ENCODE results near the gene ARHGAP9. TPM values are rescaled to one million over a fixed set of nuclear protein-coding genes. Genes with fewer than 3 reads are reported as not detected.
A peak's percentile ranks its signal among the peaks of the same experiment; 100 is the strongest.

The ARHGAP9 gene
- total and polyA plus RNA-seq, 2 experiments from 2014 or later, result 2.3 TPM; not detected in 1

DNA sequence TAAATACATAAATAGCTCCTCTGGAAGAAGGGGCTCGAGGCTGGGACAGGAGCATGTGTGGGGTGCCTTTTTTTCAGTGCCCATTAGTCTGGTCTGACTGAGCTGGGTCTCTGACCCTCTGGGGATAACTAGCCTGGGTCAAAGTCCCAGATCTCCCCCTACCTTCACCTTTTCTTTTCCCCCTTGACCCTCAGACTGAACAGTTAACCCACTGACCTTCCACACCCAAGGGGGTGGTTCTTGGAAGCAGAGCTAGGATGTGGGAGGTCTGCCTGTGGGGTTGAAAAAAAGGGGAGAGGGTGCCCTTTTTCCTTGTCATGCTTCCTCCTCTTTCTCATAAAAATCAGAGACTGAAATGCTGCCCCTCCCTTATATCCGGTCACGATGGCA, 21.0 kb downstream of the ARHGAP9 start:
- Histone ChIP-seq H3K4me1 (ENCODE audit: low read depth) (peaks cover 13% of the 10 kb centered on the region), H3K9me3 (ENCODE audit: low read depth) (no peaks in the 10 kb centered on the region), H3K27ac (no peak overlapping the region), H3K36me3 (no peaks in the 10 kb centered on the region), H3K27me3 (peaks cover 7% of the 10 kb centered on the region), H3K4me3 (peak overlapping the region; percentile 43)
- no peak for DNase-seq (ENCODE audit: low read depth in 1 of 2, low spot score in 1 of 2)
- TF ChIP-seq, protein P1, sequence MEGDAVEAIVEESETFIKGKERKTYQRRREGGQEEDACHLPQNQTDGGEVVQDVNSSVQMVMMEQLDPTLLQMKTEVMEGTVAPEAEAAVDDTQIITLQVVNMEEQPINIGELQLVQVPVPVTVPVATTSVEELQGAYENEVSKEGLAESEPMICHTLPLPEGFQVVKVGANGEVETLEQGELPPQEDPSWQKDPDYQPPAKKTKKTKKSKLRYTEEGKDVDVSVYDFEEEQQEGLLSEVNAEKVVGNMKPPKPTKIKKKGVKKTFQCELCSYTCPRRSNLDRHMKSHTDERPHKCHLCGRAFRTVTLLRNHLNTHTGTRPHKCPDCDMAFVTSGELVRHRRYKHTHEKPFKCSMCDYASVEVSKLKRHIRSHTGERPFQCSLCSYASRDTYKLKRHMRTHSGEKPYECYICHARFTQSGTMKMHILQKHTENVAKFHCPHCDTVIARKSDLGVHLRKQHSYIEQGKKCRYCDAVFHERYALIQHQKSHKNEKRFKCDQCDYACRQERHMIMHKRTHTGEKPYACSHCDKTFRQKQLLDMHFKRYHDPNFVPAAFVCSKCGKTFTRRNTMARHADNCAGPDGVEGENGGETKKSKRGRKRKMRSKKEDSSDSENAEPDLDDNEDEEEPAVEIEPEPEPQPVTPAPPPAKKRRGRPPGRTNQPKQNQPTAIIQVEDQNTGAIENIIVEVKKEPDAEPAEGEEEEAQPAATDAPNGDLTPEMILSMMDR (IDR thresholded peaks at IDR 0.05; ENCODE audit: low read depth, low read length), result no peak

DNA sequence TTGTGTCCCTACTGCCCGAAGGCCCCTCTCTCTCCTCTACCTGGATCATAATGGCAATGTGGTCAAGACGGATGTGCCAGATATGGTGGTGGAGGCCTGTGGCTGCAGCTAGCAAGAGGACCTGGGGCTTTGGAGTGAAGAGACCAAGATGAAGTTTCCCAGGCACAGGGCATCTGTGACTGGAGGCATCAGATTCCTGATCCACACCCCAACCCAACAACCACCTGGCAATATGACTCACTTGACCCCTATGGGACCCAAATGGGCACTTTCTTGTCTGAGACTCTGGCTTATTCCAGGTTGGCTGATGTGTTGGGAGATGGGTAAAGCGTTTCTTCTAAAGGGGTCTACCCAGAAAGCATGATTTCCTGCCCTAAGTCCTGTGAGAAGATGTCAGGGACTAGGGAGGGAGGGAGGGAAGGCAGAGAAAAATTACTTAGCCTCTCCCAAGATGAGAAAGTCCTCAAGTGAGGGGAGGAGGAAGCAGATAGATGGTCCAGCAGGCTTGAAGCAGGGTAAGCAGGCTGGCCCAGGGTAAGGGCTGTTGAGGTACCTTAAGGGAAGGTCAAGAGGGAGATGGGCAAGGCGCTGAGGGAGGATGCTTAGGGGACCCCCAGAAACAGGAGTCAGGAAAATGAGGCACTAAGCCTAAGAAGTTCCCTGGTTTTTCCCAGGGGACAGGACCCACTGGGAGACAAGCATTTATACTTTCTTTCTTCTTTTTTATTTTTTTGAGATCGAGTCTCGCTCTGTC, 22.8 kb downstream of the ARHGAP9 start:
- Histone ChIP-seq H3K27ac (no peak overlapping the region), H3K4me3 (no peak overlapping the region), H3K9me3 (ENCODE audit: low read depth) (no peaks in the 10 kb centered on the region), H3K36me3 (no peaks in the 10 kb centered on the region), H3K27me3 (peaks cover 7% of the 10 kb centered on the region), H3K4me1 (ENCODE audit: low read depth) (peaks cover 18% of the 10 kb centered on the region)
- TF ChIP-seq, protein P1 (IDR thresholded peaks at IDR 0.05; ENCODE audit: low read depth, low read length), result no peak
- DNase-seq (ENCODE audit: low read depth in 1 of 2, low spot score in 1 of 2), result no peak

DNA sequence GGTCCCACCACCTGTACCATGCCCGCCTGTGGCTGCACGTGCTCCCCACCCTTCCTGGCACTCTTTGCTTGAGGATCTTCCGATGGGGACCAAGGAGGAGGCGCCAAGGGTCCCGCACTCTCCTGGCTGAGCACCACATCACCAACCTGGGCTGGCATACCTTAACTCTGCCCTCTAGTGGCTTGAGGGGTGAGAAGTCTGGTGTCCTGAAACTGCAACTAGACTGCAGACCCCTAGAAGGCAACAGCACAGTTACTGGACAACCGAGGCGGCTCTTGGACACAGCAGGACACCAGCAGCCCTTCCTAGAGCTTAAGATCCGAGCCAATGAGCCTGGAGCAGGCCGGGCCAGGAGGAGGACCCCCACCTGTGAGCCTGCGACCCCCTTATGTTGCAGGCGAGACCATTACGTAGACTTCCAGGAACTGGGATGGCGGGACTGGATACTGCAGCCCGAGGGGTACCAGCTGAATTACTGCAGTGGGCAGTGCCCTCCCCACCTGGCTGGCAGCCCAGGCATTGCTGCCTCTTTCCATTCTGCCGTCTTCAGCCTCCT, 23.4 kb downstream of the ARHGAP9 start:
- Histone ChIP-seq H3K4me3 (no peak overlapping the region), H3K36me3 (no peaks in the 10 kb centered on the region), H3K9me3 (ENCODE audit: low read depth) (no peaks in the 10 kb centered on the region), H3K27me3 (peaks cover 7% of the 10 kb centered on the region), H3K27ac (no peak overlapping the region), H3K4me1 (ENCODE audit: low read depth) (peaks cover 25% of the 10 kb centered on the region)
- TF ChIP-seq, protein P1 (IDR thresholded peaks at IDR 0.05; ENCODE audit: low read depth, low read length), result peak; percentile 67
- peak; percentile 54 to 75 for DNase-seq (ENCODE audit: low read depth in 1 of 2, low spot score in 1 of 2)

DNA sequence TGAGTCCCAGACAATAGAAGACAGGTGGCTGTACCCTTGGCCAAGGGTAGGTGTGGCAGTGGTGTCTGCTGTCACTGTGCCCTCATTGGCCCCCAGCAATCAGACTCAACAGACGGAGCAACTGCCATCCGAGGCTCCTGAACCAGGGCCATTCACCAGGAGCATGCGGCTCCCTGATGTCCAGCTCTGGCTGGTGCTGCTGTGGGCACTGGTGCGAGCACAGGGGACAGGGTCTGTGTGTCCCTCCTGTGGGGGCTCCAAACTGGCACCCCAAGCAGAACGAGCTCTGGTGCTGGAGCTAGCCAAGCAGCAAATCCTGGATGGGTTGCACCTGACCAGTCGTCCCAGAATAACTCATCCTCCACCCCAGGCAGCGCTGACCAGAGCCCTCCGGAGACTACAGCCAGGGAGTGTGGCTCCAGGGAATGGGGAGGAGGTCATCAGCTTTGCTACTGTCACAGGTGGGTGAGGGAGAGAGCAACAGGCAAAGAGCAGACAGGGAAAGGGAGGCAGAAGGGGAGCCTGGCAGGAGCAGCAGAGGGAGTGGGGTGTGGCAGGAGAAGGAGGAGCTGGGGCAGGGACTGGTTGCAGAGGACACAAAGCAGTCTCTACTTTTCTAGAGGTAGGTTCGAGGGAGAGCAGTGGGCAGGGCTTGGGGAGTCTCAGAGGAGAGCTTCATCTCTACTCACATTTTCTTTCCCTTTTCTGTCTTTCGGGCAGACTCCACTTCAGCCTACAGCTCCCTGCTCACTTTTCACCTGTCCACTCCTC, 24.1 kb downstream of the ARHGAP9 start:
- Histone ChIP-seq H3K36me3 (no peaks in the 10 kb centered on the region), H3K27me3 (peaks cover 2% of the 10 kb centered on the region), H3K27ac (no peak overlapping the region), H3K9me3 (ENCODE audit: low read depth) (no peaks in the 10 kb centered on the region), H3K4me3 (no peak overlapping the region), H3K4me1 (ENCODE audit: low read depth) (peaks cover 26% of the 10 kb centered on the region)
- no peak for DNase-seq (ENCODE audit: low read depth in 1 of 2, low spot score in 1 of 2)
- TF ChIP-seq, protein P1 (IDR thresholded peaks at IDR 0.05; ENCODE audit: low read depth, low read length), result no peak

DNA sequence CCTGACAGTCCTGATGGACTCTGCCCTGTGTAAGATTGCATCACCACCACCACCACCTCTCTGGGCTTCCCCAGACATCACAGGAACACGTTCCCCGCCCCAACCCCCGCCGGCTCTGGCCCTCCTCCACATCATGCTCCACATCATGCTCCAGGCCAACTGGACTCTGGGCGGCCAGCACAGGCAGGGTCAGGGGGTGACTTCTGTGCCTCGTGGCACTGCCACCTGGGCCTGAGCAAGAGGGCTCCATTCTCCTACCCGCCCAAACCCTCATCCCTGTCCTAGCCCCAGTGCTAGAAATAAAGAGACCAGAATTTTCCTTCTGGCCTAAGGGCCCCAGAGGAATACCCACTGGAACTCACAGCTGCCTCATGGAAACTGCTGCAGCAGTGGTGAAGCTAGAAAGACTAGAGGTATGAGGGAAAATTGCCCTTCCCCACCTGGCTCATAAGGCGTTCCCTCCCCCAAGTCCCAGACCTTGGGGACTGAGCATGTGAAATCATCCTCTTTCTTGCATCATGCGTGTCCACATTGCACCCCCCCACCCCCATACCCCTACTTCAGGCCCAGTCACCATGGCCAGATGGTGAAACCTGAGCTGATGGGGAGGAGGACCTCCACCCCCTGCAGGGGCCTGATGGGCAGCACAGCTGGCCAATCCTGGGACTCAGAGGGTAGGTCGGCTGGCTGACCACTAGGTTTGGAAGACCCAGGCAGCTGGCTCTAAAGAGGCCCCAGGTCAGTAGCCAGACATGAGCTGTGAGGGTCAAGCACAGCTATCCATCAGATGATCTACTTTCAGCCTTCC, 24.9 kb downstream of the ARHGAP9 start, which contains the start of gene INHBE:
Gene INHBE, plus strand, starts transcription at position 742 of the 808 bp plus-strand sequence. CDS start 230 bp downstream, outside the sequence.
- peak; percentile 52 to 89 for DNase-seq (ENCODE audit: low read depth in 1 of 2, low spot score in 1 of 2)
- H3K4me3 ChIP-seq, result no peak within 1 kb of the TSS
- no peaks in the 10 kb centered on the region for H3K36me3 ChIP-seq
- peaks cover 26% of the 10 kb centered on the region for H3K4me1 ChIP-seq (ENCODE audit: low read depth)
- H3K27me3 ChIP-seq, result no peaks in the 10 kb centered on the region
- H3K9me3 ChIP-seq (ENCODE audit: low read depth), result no peaks in the 10 kb centered on the region
- H3K27ac ChIP-seq, result no peak within 1 kb of the TSS
- TF ChIP-seq, protein P1 (IDR thresholded peaks at IDR 0.05; ENCODE audit: low read depth, low read length), result no peak

All from cardiac muscle cell (in vitro differentiated cells and primary cell).